HEK293 (cell line): ENCODE results near the gene NLGN1.

Experiments used
- FEZF1 ChIP-seq: fragments of 450-650 bp; formaldehyde crosslinking; IDR thresholded peaks from 2 replicates; pipeline ENCODE4 v1.5.1; 2016; ENCODE audit warnings: missing biosample characterization, missing genetic modification characterization
- MZF1 ChIP-seq: fragments of 450-650 bp; formaldehyde crosslinking; IDR thresholded peaks from 2 replicates; pipeline ENCODE4 v1.5.1; 2017; ENCODE audit warnings: missing biosample characterization, missing genetic modification characterization, borderline replicate concordance
- TCF7L2 ChIP-seq: IDR thresholded peaks from 2 replicates; pipeline ENCODE4 v1.6.1; 2011; ENCODE audit warnings: low read depth, mild to moderate bottlenecking, inconsistent platforms, low read length, moderate library complexity, borderline replicate concordance
- ZBTB17 ChIP-seq: fragments of 450-650 bp; formaldehyde crosslinking; IDR thresholded peaks from 2 replicates; pipeline ENCODE4 v1.5.1; 2016; ENCODE audit warnings: missing biosample characterization, missing genetic modification characterization
- ZBTB7A ChIP-seq: fragments of 450-650 bp; formaldehyde crosslinking; IDR thresholded peaks from 2 replicates; pipeline ENCODE4 v1.5.1; 2016; ENCODE audit warnings: low read depth, missing biosample characterization, missing genetic modification characterization
- ZFHX2 ChIP-seq: fragments of 450-650 bp; formaldehyde crosslinking; conservative IDR thresholded peaks from 2 replicates; pipeline ENCODE4 v1.5.1; 2016; ENCODE audit warnings: missing biosample characterization, missing genetic modification characterization
- ZFP3 ChIP-seq: fragments of 450-650 bp; formaldehyde crosslinking; IDR thresholded peaks from 2 replicates; pipeline ENCODE4 v1.5.1; 2016; ENCODE audit warnings: low read depth, missing biosample characterization, missing genetic modification characterization
- ZNF133 ChIP-seq: fragments of 450-650 bp; formaldehyde crosslinking; IDR thresholded peaks from 2 replicates; pipeline ENCODE4 v1.5.1; 2016; ENCODE audit warnings: missing biosample characterization, missing genetic modification characterization
- ZNF223 ChIP-seq: fragments of 450-650 bp; formaldehyde crosslinking; IDR thresholded peaks from 2 replicates; pipeline ENCODE4 v1.5.1; 2016; ENCODE audit warnings: missing biosample characterization, missing genetic modification characterization
- ZNF324 ChIP-seq: fragments of 450-650 bp; formaldehyde crosslinking; IDR thresholded peaks from 2 replicates; pipeline ENCODE4 v1.5.1; 2016; ENCODE audit warnings: missing biosample characterization, missing genetic modification characterization
- ZNF354C ChIP-seq: fragments of 450-650 bp; formaldehyde crosslinking; IDR thresholded peaks from 2 replicates; pipeline ENCODE4 v1.5.1; 2016; ENCODE audit warnings: missing biosample characterization, missing genetic modification characterization, low read depth, borderline replicate concordance
- ZNF426 ChIP-seq: fragments of 450-650 bp; formaldehyde crosslinking; IDR thresholded peaks from 2 replicates; pipeline ENCODE4 v1.5.1; 2017; ENCODE audit warnings: missing biosample characterization, missing genetic modification characterization, mild to moderate bottlenecking, inconsistent platforms, moderate library complexity
- ZNF433 ChIP-seq: fragments of 450-650 bp; formaldehyde crosslinking; IDR thresholded peaks from 2 replicates; pipeline ENCODE4 v1.5.1; 2016; ENCODE audit warnings: missing biosample characterization, missing genetic modification characterization, low read depth
- ZNF610 ChIP-seq: fragments of 450-650 bp; formaldehyde crosslinking; IDR thresholded peaks from 2 replicates; pipeline ENCODE4 v1.5.1; 2016; ENCODE audit warnings: missing biosample characterization, missing genetic modification characterization, borderline replicate concordance
- ZNF707 ChIP-seq: fragments of 450-650 bp; formaldehyde crosslinking; IDR thresholded peaks from 2 replicates; pipeline ENCODE4 v1.5.1; 2016; ENCODE audit warnings: missing biosample characterization, missing genetic modification characterization
- ZNF791 ChIP-seq: fragments of 450-650 bp; formaldehyde crosslinking; IDR thresholded peaks from 2 replicates; pipeline ENCODE4 v1.5.1; 2016; ENCODE audit warnings: missing biosample characterization, missing genetic modification characterization
- ZNF792 ChIP-seq: fragments of 450-650 bp; formaldehyde crosslinking; IDR thresholded peaks from 2 replicates; pipeline ENCODE4 v1.5.1; 2016; ENCODE audit warnings: missing biosample characterization, missing genetic modification characterization
- ZNF843 ChIP-seq: fragments of 450-650 bp; formaldehyde crosslinking; IDR thresholded peaks from 2 replicates; pipeline ENCODE4 v1.5.1; 2016; ENCODE audit warnings: missing biosample characterization, missing genetic modification characterization
- TF ChIP-seq, protein P1 (sequence below): fragments of 450-650 bp; IDR thresholded peaks from 2 replicates; pipeline ENCODE4 v1.5.1; 2018; ENCODE audit warnings: missing biosample characterization, missing genetic modification characterization
- TF ChIP-seq, protein P2 (sequence below): fragments of 450-650 bp; formaldehyde crosslinking; IDR thresholded peaks from 2 replicates; pipeline ENCODE4 v1.5.1; 2017; ENCODE audit warnings: missing biosample characterization, missing genetic modification characterization
- TF ChIP-seq, protein P3 (sequence below): fragments of 450-650 bp; formaldehyde crosslinking; IDR thresholded peaks from 2 replicates; pipeline ENCODE4 v1.5.1; 2017; ENCODE audit warnings: missing biosample characterization, missing genetic modification characterization
- TF ChIP-seq, protein P4 (sequence below): fragments of 450-650 bp; formaldehyde crosslinking; conservative IDR thresholded peaks from 2 replicates; pipeline ENCODE4 v1.5.1; 2016; ENCODE audit warnings: low read depth, missing biosample characterization, missing genetic modification characterization
- TF ChIP-seq, protein P5 (sequence below): fragments of 450-650 bp; formaldehyde crosslinking; IDR thresholded peaks from 2 replicates; pipeline ENCODE4 v1.5.1; 2016; ENCODE audit warnings: missing biosample characterization, missing genetic modification characterization
- TF ChIP-seq, protein P6 (sequence below): fragments of 450-650 bp; formaldehyde crosslinking; IDR thresholded peaks from 2 replicates; pipeline ENCODE4 v1.5.1; 2016; ENCODE audit warnings: missing biosample characterization, missing genetic modification characterization
- TF ChIP-seq, protein P7 (sequence below): fragments of 450-650 bp; formaldehyde crosslinking; IDR thresholded peaks from 2 replicates; pipeline ENCODE4 v1.5.1; 2016; ENCODE audit warnings: missing biosample characterization, missing genetic modification characterization, borderline replicate concordance

The NLGN1 gene

DNA sequence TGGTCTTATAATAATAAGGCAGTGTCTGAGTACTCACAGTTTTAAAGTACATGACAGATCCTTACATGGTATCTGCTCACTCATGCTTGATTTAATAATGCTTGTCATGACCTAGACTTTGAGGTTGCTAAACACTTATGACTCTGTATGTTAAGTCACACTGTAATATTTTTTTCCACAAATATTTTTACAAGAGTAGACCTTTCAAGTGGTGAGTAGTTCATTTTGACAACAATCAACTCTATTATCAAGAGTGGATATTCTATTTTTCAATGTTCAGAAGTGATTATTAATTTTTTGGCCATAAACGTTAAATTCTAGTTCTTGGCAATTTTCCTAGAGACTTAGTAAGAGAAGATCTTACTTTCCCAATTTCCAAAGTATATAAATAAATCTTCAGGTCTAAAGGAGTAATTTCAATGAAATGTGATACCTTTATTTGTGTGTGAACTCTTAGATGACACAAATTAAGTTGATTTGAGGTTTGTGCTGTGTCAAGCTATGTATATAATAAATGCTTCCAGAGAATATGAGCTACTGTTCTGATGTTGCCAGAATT is 104.5 kb downstream of the NLGN1 start (continued):
- TF ChIP-seq, protein P1, sequence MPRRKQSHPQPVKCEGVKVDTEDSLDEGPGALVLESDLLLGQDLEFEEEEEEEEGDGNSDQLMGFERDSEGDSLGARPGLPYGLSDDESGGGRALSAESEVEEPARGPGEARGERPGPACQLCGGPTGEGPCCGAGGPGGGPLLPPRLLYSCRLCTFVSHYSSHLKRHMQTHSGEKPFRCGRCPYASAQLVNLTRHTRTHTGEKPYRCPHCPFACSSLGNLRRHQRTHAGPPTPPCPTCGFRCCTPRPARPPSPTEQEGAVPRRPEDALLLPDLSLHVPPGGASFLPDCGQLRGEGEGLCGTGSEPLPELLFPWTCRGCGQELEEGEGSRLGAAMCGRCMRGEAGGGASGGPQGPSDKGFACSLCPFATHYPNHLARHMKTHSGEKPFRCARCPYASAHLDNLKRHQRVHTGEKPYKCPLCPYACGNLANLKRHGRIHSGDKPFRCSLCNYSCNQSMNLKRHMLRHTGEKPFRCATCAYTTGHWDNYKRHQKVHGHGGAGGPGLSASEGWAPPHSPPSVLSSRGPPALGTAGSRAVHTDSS (tag by site-specific recombination) = no peak
- TF ChIP-seq, protein P2, sequence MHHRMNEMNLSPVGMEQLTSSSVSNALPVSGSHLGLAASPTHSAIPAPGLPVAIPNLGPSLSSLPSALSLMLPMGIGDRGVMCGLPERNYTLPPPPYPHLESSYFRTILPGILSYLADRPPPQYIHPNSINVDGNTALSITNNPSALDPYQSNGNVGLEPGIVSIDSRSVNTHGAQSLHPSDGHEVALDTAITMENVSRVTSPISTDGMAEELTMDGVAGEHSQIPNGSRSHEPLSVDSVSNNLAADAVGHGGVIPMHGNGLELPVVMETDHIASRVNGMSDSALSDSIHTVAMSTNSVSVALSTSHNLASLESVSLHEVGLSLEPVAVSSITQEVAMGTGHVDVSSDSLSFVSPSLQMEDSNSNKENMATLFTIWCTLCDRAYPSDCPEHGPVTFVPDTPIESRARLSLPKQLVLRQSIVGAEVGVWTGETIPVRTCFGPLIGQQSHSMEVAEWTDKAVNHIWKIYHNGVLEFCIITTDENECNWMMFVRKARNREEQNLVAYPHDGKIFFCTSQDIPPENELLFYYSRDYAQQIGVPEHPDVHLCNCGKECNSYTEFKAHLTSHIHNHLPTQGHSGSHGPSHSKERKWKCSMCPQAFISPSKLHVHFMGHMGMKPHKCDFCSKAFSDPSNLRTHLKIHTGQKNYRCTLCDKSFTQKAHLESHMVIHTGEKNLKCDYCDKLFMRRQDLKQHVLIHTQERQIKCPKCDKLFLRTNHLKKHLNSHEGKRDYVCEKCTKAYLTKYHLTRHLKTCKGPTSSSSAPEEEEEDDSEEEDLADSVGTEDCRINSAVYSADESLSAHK (tag by site-specific recombination) = peak; percentile 50; the same call in 1 of the 2 replicates
- TF ChIP-seq, protein P3, sequence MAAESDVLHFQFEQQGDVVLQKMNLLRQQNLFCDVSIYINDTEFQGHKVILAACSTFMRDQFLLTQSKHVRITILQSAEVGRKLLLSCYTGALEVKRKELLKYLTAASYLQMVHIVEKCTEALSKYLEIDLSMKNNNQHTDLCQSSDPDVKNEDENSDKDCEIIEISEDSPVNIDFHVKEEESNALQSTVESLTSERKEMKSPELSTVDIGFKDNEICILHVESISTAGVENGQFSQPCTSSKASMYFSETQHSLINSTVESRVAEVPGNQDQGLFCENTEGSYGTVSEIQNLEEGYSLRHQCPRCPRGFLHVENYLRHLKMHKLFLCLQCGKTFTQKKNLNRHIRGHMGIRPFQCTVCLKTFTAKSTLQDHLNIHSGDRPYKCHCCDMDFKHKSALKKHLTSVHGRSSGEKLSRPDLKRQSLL = no peak
- TF ChIP-seq ZNF223 (tag by site-specific recombination) (no peak), TCF7L2 (peak; percentile 41; the same call in 1 of the 2 replicates), ZNF324 (no peak), ZNF433 (tag by site-specific recombination) (no peak), MZF1 (tag by site-specific recombination) (no peak), ZNF792 (tag by site-specific recombination) (no peak), ZFHX2 (tag by site-specific recombination) (no peak), ZFP3 (tag by site-specific recombination) (no peak), ZNF707 (tag by site-specific recombination) (no peak), ZBTB7A (tag by site-specific recombination) (no peak), ZNF843 (tag by site-specific recombination) (peak; percentile 91), ZNF354C (no peak), ZNF133 (no peak), ZNF426 (tag by site-specific recombination) (no peak), ZNF610 (tag by site-specific recombination) (no peak), FEZF1 (tag by site-specific recombination) (peak; percentile 80), ZBTB17 (peak; percentile 76; the same call in 1 of the 2 replicates), ZNF791 (tag by site-specific recombination) (no peak)
- TF ChIP-seq, protein P4, sequence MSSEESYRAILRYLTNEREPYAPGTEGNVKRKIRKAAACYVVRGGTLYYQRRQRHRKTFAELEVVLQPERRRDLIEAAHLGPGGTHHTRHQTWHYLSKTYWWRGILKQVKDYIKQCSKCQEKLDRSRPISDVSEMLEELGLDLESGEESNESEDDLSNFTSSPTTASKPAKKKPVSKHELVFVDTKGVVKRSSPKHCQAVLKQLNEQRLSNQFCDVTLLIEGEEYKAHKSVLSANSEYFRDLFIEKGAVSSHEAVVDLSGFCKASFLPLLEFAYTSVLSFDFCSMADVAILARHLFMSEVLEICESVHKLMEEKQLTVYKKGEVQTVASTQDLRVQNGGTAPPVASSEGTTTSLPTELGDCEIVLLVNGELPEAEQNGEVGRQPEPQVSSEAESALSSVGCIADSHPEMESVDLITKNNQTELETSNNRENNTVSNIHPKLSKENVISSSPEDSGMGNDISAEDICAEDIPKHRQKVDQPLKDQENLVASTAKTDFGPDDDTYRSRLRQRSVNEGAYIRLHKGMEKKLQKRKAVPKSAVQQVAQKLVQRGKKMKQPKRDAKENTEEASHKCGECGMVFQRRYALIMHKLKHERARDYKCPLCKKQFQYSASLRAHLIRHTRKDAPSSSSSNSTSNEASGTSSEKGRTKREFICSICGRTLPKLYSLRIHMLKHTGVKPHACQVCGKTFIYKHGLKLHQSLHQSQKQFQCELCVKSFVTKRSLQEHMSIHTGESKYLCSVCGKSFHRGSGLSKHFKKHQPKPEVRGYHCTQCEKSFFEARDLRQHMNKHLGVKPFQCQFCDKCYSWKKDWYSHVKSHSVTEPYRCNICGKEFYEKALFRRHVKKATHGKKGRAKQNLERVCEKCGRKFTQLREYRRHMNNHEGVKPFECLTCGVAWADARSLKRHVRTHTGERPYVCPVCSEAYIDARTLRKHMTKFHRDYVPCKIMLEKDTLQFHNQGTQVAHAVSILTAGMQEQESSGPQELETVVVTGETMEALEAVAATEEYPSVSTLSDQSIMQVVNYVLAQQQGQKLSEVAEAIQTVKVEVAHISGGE (tag by site-specific recombination) = no peak
- TF ChIP-seq, protein P5, sequence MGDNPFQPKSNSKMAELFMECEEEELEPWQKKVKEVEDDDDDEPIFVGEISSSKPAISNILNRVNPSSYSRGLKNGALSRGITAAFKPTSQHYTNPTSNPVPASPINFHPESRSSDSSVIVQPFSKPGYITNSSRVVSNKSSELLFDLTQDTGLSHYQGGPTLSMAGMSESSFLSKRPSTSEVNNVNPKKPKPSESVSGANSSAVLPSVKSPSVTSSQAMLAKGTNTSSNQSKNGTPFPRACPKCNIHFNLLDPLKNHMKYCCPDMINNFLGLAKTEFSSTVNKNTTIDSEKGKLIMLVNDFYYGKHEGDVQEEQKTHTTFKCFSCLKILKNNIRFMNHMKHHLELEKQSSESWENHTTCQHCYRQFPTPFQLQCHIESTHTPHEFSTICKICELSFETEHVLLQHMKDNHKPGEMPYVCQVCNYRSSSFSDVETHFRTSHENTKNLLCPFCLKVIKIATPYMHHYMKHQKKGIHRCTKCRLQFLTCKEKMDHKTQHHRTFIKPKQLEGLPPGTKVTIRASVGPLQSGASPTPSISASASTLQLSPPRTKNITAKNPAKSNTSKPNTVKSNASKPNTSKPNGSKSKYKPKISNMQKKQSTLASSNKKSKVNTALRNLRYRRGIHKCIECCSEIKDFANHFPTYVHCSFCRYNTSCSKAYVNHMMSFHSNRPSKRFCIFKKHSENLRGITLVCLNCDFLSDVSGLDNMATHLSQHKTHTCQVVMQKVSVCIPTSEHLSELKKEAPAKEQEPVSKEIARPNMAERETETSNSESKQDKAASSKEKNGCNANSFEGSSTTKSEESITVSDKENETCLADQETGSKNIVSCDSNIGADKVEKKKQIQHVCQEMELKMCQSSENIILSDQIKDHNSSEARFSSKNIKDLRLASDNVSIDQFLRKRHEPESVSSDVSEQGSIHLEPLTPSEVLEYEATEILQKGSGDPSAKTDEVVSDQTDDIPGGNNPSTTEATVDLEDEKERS (tag by site-specific recombination) = no peak
- TF ChIP-seq, protein P6, sequence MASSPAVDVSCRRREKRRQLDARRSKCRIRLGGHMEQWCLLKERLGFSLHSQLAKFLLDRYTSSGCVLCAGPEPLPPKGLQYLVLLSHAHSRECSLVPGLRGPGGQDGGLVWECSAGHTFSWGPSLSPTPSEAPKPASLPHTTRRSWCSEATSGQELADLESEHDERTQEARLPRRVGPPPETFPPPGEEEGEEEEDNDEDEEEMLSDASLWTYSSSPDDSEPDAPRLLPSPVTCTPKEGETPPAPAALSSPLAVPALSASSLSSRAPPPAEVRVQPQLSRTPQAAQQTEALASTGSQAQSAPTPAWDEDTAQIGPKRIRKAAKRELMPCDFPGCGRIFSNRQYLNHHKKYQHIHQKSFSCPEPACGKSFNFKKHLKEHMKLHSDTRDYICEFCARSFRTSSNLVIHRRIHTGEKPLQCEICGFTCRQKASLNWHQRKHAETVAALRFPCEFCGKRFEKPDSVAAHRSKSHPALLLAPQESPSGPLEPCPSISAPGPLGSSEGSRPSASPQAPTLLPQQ (tag by site-specific recombination) = no peak
- TF ChIP-seq, protein P7, sequence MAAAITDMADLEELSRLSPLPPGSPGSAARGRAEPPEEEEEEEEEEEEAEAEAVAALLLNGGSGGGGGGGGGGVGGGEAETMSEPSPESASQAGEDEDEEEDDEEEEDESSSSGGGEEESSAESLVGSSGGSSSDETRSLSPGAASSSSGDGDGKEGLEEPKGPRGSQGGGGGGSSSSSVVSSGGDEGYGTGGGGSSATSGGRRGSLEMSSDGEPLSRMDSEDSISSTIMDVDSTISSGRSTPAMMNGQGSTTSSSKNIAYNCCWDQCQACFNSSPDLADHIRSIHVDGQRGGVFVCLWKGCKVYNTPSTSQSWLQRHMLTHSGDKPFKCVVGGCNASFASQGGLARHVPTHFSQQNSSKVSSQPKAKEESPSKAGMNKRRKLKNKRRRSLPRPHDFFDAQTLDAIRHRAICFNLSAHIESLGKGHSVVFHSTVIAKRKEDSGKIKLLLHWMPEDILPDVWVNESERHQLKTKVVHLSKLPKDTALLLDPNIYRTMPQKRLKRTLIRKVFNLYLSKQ = no peak
